Hepatocyte (in vitro differentiated cells): Measurements from ENCODE around the gene GJA9.

ENCODE experiments used
- CTCF ChIP-seq: fragments of 200-600 bp; sonication (generic); IDR thresholded peaks from 2 replicates; pipeline ENCODE4 v1.5.1; 2016; ENCODE audit warnings: antibody characterized with exemption, mild to moderate bottlenecking; ENCODE audit not compliant: poor library complexity
- EZH2 ChIP-seq: fragments of 200-600 bp; sonication (generic); IDR thresholded peaks from 2 replicates; pipeline ENCODE4 v1.6.1; 2016; ENCODE audit warnings: antibody characterized with exemption, mild to moderate bottlenecking, borderline replicate concordance

GRCh38 chr1:38846210-38846609 is 35.2 kb downstream of the GJA9 start:
- TF ChIP-seq CTCF, result no peak
- no peak for TF ChIP-seq EZH2
